ENCODE measurements around the gene SINHCAF.
"Not testable (repeated sequence)": the region's sequence is repeated elsewhere in the genome, so short reads cannot be mapped to it uniquely, and the experiment has no call there.

Gene SINHCAF

GRCh38 chr12:31277081-31277480, 48.9 kb downstream of the SINHCAF start:
- no peak overlapping the region for H3K23ac ChIP-seq (ENCODE audit: low read length)
- H4K8ac ChIP-seq (ENCODE audit: low read depth, low read length), result no peak overlapping the region
- no peak overlapping the region for H3K4ac ChIP-seq (ENCODE audit: low read depth, low read length)
- no peak overlapping the region for H2BK15ac ChIP-seq (replicated peaks; ENCODE audit: low read depth)
- H3K56ac ChIP-seq (ENCODE audit: low read length), result no peak overlapping the region
- no peak overlapping the region for H3K9ac ChIP-seq (ENCODE audit: low read length)
- no peak for DNase-seq
- no peaks in the 10 kb centered on the region for H3K4me1 ChIP-seq (ENCODE audit: control insufficient read depth, low read depth, low read length)
- H3K27me3 ChIP-seq (ENCODE audit: insufficient read depth, low read length, poor library complexity), result no peaks in the 10 kb centered on the region
- no peak overlapping the region for H2BK120ac ChIP-seq (ENCODE audit: low read depth, low read length)
- H3K79me2 ChIP-seq (ENCODE audit: control insufficient read depth, insufficient read depth, low read length), result no peaks in the 10 kb centered on the region
- no CpG with 5 or more reads among the region's 2 CpGs for whole genome bisulfite sequencing (ENCODE audit: extremely low coverage, insufficient coverage, low lambda C conversion rate)
- peaks cover 3% of the 10 kb centered on the region for H3K36me3 ChIP-seq (ENCODE audit: control insufficient read depth, insufficient read depth, low read length)
- no peak overlapping the region for H2BK5ac ChIP-seq (ENCODE audit: low read length)
- no peak overlapping the region for H4K5ac ChIP-seq (ENCODE audit: low read length)
- no peak overlapping the region for H3K4me2 ChIP-seq (ENCODE audit: low read length)
- no peak overlapping the region for H3K18ac ChIP-seq (ENCODE audit: low read length)
- H3K4me3 ChIP-seq (ENCODE audit: low read length), result no peak overlapping the region
- no peaks in the 10 kb centered on the region for H3K79me1 ChIP-seq (ENCODE audit: low read length)
- no peak overlapping the region for H2AK5ac ChIP-seq (ENCODE audit: low read length)
- H3K27ac ChIP-seq (ENCODE audit: low read depth, low read length), result no peak overlapping the region

GRCh38 chr12:31275491-31275890, 50.5 kb downstream of the SINHCAF start:
- DNase-seq, result no peak
- no CpG with 5 or more reads among the region's 2 CpGs for WGBS (ENCODE audit: extremely low coverage, insufficient coverage, low lambda C conversion rate)
- Histone ChIP-seq H3K27ac (ENCODE audit: low read depth, low read length) (no peak overlapping the region), H2BK120ac (ENCODE audit: low read depth, low read length) (no peak overlapping the region), H3K79me1 (ENCODE audit: low read length) (no peaks in the 10 kb centered on the region), H3K9ac (ENCODE audit: low read length) (no peak overlapping the region), H4K5ac (ENCODE audit: low read length) (no peak overlapping the region), H3K18ac (ENCODE audit: low read length) (no peak overlapping the region), H3K23ac (ENCODE audit: low read length) (no peak overlapping the region), H3K4me1 (ENCODE audit: control insufficient read depth, low read depth, low read length) (no peaks in the 10 kb centered on the region), H4K8ac (ENCODE audit: low read depth, low read length) (no peak overlapping the region), H3K4ac (ENCODE audit: low read depth, low read length) (no peak overlapping the region), H3K56ac (ENCODE audit: low read length) (no peak overlapping the region), H3K79me2 (ENCODE audit: control insufficient read depth, insufficient read depth, low read length) (no peaks in the 10 kb centered on the region), H3K36me3 (ENCODE audit: control insufficient read depth, insufficient read depth, low read length) (peaks cover 3% of the 10 kb centered on the region), H3K4me3 (ENCODE audit: low read length) (no peak overlapping the region), H2AK5ac (ENCODE audit: low read length) (no peak overlapping the region), H3K27me3 (ENCODE audit: insufficient read depth, low read length, poor library complexity) (no peaks in the 10 kb centered on the region), H3K4me2 (ENCODE audit: low read length) (no peak overlapping the region), H2BK5ac (ENCODE audit: low read length) (no peak overlapping the region), H2BK15ac (replicated peaks; ENCODE audit: low read depth) (no peak overlapping the region)

DNA sequence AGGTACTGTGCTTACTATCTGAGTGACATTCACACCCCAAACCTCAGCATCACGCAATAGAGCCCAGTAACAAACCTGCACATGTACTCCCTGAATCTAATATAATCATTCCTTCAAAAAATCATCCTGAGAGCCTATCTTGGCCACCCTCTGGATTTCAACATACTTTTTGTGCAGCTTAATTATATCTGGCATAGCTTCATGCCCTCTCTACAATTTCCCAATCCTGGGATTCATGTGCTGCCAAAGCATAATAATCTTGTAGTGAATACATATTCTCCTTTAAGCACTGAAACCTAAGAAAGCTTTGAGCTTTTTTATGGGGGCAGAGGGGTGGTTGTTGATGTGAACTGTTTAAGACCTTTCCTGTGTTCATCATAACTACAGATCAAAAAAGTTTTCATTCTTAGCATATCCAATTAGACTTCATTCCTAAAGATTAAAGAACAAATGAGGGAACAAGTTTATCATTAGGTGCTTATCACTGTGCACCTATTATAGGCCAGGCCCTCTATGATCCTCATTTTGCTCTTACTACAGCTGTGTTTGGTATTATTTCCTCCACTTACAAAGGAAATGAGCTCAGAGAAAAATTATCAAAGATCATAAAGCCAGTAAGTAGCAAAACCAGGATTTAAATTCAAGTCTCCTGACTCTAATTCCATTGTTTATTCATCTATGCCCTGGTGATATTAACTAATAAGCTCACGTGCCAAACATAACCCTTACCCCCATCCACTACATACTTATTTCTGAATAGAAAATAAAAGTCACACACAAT, 51.2 kb downstream of the SINHCAF start:
- WGBS (ENCODE audit: extremely low coverage, insufficient coverage, low lambda C conversion rate), result 100% methylated on average over 1 of the region's 2 CpGs
- no peaks in the 10 kb centered on the region for H3K79me2 ChIP-seq (ENCODE audit: control insufficient read depth, insufficient read depth, low read length)
- H3K79me1 ChIP-seq (ENCODE audit: low read length), result no peaks in the 10 kb centered on the region
- no peak overlapping the region for H3K4ac ChIP-seq (ENCODE audit: low read depth, low read length)
- no peak overlapping the region for H3K56ac ChIP-seq (ENCODE audit: low read length)
- no peak overlapping the region for H2BK15ac ChIP-seq (replicated peaks; ENCODE audit: low read depth)
- H2AK5ac ChIP-seq (ENCODE audit: low read length), result no peak overlapping the region
- no peaks in the 10 kb centered on the region for H3K4me1 ChIP-seq (ENCODE audit: control insufficient read depth, low read depth, low read length)
- no peak for DNase-seq
- H2BK120ac ChIP-seq (ENCODE audit: low read depth, low read length), result no peak overlapping the region
- no peak overlapping the region for H3K23ac ChIP-seq (ENCODE audit: low read length)
- H3K36me3 ChIP-seq (ENCODE audit: control insufficient read depth, insufficient read depth, low read length), result peaks cover 3% of the 10 kb centered on the region
- H3K9ac ChIP-seq (ENCODE audit: low read length), result no peak overlapping the region
- H3K27ac ChIP-seq (ENCODE audit: low read depth, low read length), result no peak overlapping the region
- H3K4me3 ChIP-seq (ENCODE audit: low read length), result no peak overlapping the region
- no peak overlapping the region for H2BK5ac ChIP-seq (ENCODE audit: low read length)
- no peak overlapping the region for H3K4me2 ChIP-seq (ENCODE audit: low read length)
- no peak overlapping the region for H4K8ac ChIP-seq (ENCODE audit: low read depth, low read length)
- H3K18ac ChIP-seq (ENCODE audit: low read length), result no peak overlapping the region
- H4K5ac ChIP-seq (ENCODE audit: low read length), result no peak overlapping the region
- H3K27me3 ChIP-seq (ENCODE audit: insufficient read depth, low read length, poor library complexity), result no peaks in the 10 kb centered on the region

- H3K4me1 ChIP-seq (ENCODE audit: control insufficient read depth, low read depth, low read length); H3K27me3 ChIP-seq (ENCODE audit: insufficient read depth, low read length, poor library complexity); H2BK15ac ChIP-seq (replicated peaks; ENCODE audit: low read depth); H3K79me1 ChIP-seq (ENCODE audit: low read length); H2BK5ac ChIP-seq (ENCODE audit: low read length); H3K23ac ChIP-seq (ENCODE audit: low read length); H3K36me3 ChIP-seq (ENCODE audit: control insufficient read depth, insufficient read depth, low read length); H4K8ac ChIP-seq (ENCODE audit: low read depth, low read length); H3K18ac ChIP-seq (ENCODE audit: low read length); H2BK120ac ChIP-seq (ENCODE audit: low read depth, low read length); H3K27ac ChIP-seq (ENCODE audit: low read depth, low read length); H3K79me2 ChIP-seq (ENCODE audit: control insufficient read depth, insufficient read depth, low read length); H2AK5ac ChIP-seq (ENCODE audit: low read length); H3K56ac ChIP-seq (ENCODE audit: low read length); H3K4ac ChIP-seq (ENCODE audit: low read depth, low read length); H4K5ac ChIP-seq (ENCODE audit: low read length); H3K9ac ChIP-seq (ENCODE audit: low read length); DNase-seq; H3K4me3 ChIP-seq (ENCODE audit: low read length); H3K4me2 ChIP-seq (ENCODE audit: low read length): not testable (repeated sequence)
- no CpG with 5 or more reads among the region's 6 CpGs for WGBS (ENCODE audit: extremely low coverage, insufficient coverage, low lambda C conversion rate)
Observed at GRCh38 chr12:31273794-31274193, 52.2 kb downstream of the SINHCAF start.

GRCh38 chr12:31272607-31273225, 53.2 kb downstream of the SINHCAF start:
- H3K36me3 ChIP-seq (ENCODE audit: control insufficient read depth, insufficient read depth, low read length), result peaks cover 3% of the 10 kb centered on the region
- WGBS (ENCODE audit: extremely low coverage, insufficient coverage, low lambda C conversion rate), result no CpG with 5 or more reads among the region's 4 CpGs
- H2BK120ac ChIP-seq (ENCODE audit: low read depth, low read length), result no peak overlapping the region
- no peak overlapping the region for H3K56ac ChIP-seq (ENCODE audit: low read length)
- H3K4ac ChIP-seq (ENCODE audit: low read depth, low read length), result no peak overlapping the region
- DNase-seq, result no peak
- H3K18ac ChIP-seq (ENCODE audit: low read length), result no peak overlapping the region
- H3K27ac ChIP-seq (ENCODE audit: low read depth, low read length), result no peak overlapping the region
- no peak overlapping the region for H3K4me2 ChIP-seq (ENCODE audit: low read length)
- H3K79me2 ChIP-seq (ENCODE audit: control insufficient read depth, insufficient read depth, low read length), result no peaks in the 10 kb centered on the region
- H2BK5ac ChIP-seq (ENCODE audit: low read length), result no peak overlapping the region
- no peak overlapping the region for H2BK15ac ChIP-seq (replicated peaks; ENCODE audit: low read depth)
- no peak overlapping the region for H2AK5ac ChIP-seq (ENCODE audit: low read length)
- no peak overlapping the region for H4K5ac ChIP-seq (ENCODE audit: low read length)
- H3K9ac ChIP-seq (ENCODE audit: low read length), result no peak overlapping the region
- H3K23ac ChIP-seq (ENCODE audit: low read length), result no peak overlapping the region
- H3K4me3 ChIP-seq (ENCODE audit: low read length), result no peak overlapping the region
- no peak overlapping the region for H4K8ac ChIP-seq (ENCODE audit: low read depth, low read length)
- H3K4me1 ChIP-seq (ENCODE audit: control insufficient read depth, low read depth, low read length), result no peaks in the 10 kb centered on the region
- no peaks in the 10 kb centered on the region for H3K79me1 ChIP-seq (ENCODE audit: low read length)
- no peaks in the 10 kb centered on the region for H3K27me3 ChIP-seq (ENCODE audit: insufficient read depth, low read length, poor library complexity)

Measured in mesendoderm (in vitro differentiated cells).